GM21390 (cell line): ENCODE results near the gene UBE3A.

ENCODE experiments used
- ATAC-seq: cut with Tn5 transposase; IDR thresholded peaks from one replicate; pipeline ENCODE4 v1.9.1; 2021; ENCODE audit not compliant: unreplicated experiment

UBE3A gene

DNA sequence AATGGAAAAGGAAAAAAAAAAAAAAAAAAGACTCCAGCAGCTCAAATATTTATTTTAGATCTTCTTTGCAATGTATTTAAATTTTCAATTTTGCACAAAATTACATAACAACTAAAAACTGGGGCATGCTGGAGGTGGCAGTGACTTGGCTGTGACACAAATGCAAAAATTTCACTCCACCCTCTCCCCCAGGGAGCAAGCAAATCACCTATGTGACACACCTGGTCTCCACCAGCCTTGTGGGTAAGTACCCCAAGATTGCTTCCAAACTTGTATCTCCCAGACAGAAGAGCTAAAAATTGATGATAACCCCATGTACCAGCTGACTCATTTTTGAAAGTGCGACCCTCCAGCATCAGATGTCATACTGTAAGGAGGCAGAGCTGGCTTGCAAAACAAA lies 32.0 kb downstream of the UBE3A start:
- no peak for ATAC-seq

DNA sequence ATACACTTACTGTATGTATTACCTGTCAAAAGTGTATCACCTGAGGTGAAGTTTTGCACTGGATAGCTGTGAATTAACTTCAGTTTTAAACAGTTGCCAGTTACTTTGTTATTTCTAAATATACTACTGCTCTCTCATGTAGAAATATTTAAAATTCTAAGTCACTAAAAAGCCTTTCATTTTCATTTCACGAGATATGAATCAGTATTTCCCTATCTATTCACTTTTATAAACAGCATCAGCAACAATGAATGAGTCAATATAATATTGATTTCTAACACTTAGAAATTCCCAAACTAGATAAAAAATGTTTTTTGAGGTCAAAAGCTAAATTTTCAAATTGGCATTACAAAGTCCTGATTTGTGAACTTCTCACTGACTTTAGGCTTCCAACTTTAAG lies 32.6 kb downstream of the UBE3A start:
- no peak for ATAC-seq

DNA sequence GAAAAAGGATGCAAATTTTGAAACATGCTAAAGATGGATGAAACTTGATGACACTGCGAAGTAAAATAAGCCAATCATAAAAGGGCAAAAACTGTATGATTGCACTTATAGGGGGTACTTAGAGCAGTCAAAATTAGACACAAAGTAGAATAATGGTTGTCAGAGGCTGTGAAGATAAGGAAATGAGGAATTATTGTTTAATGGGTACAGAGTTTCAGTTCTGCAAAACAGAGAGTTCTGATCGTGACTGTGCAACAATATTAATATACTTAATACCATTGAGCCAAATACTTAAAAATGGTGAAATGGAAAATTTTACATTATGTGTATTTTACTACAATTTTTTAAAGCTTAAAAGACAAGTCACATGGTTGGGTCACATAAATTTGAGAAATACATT lies 35.1 kb downstream of the UBE3A start:
- no peak for ATAC-seq

DNA sequence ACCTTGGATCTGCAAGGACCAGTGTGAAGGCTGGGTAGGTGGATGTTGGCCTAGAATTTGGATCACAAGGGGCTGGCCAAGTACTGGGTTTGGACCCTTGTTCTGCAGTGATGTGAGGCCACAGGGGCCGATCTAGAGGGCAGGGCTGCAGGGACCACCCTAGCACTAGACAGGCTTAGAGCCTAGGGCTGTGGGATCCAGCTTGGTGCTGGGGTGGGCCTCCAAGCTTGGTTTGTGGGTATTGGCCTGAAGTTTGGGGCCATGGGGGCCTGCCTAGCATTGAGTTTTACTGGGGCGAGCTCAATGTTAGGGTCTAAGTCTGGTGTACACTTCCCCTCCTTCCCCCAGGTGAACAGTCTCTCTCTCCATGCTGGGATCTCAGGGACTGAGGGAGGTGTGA lies 36.5 kb downstream of the UBE3A start:
- no peak for ATAC-seq

DNA sequence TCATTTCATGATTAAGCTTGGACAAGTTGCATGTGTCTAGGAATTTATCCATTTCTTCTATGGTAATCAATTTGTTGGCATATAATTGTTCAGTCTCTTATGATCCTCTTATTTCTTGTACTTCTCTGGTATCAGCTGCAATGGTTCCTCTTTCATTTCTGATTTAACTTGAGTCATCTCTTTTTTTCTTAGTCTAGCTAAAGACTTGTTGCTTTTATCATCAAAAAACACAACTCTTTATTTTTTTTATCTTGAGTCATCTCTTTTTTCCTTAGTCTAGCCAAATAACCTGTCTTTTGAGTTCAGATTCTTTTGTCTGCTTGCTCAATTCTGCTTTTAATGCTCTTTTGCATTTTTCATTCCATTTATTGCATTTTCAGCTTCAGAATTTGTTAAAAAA lies 37.3 kb downstream of the UBE3A start:
- ATAC-seq: no peak

DNA sequence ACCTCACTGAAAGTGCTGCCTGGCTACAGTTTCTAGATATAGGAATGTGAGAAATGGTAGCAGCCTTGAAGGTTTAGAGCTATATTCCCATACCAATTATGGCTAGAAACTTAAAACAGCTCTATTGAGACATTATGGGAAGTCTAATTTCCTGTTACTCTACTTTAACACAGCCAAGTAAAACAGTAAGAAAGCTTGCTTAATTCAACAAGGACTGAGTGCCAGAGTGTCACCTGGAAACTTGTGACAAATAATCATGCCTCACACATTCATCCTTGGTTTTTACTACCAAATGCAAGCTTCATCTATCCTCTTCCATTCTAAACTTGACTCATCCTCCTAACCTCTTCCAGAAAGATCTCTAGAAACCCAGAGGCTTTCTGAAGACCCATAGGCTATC lies 41.7 kb downstream of the UBE3A start:
- no peak for ATAC-seq

DNA sequence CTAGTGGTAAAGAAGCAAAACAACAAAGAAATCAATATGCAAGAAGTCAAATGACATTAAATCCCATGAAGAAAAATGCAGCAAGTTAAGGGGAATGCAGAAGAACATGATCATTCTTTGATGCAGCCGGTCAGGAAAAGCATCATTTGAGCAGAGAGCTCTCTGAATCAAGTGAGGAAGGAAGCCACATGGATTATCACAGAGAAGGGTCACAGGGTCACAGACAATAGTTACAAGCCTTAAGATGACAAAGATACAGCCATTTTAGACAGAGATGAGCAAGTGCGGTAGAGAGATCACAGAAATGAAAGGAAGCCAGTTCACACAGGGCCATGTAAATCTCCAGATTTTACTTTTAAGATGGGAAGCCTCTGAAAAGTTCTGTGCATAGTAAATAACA lies 43.9 kb downstream of the UBE3A start:
- no peak for ATAC-seq

DNA sequence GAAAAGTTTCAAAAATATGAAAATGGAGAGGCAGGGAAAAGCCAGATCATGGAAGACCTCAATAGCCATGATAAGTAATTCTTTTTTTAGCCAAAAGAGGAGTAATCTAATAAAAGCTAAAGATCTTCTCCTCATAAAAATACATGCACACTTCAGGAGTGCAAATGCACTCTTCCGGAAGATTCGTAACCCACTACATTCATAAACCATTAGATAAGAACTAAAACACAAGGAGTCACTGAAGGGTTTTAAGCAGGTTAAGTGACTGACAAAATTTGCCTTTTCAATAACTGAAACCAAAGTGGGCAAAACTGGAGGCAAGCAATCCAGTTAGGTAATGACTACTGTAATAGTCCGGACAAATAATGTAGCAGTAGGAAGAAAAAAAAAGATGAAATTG lies 46.0 kb downstream of the UBE3A start:
- no peak for ATAC-seq

DNA sequence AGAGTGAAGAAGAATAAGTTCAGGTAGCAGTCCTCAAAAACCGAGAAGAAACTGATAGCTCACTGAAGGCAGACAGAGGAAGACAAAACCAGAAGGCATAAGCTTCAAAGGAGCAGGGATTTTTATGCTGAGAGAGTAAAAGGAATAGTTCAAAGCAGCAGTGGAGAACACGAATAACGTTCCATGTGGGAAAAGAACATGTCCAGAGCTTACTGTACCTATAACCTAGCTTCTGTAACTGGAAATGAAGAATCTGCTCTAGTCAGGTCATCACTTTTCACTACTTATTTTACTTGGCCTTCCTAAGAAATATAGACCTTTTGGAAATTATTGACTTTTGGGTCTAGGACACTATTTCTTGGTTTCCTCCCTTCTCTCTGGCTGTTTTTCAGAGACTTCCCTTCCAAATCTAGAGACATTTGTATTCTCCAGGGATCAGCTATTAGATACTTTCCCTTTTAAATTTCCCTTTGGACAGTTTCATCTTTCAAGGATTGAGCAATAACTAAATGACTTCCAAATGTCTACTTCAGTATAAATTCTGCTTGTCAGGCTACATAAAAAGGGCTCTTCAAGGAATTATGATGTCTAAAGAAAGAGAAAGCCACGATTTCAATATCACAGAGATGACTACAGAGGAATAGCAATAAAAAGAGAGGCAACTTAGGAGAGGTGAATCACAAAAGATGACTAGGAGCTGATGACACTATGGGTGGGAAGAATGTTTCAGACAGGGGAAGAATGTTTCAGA lies 46.7 kb downstream of the UBE3A start:
- ATAC-seq: no peak

DNA sequence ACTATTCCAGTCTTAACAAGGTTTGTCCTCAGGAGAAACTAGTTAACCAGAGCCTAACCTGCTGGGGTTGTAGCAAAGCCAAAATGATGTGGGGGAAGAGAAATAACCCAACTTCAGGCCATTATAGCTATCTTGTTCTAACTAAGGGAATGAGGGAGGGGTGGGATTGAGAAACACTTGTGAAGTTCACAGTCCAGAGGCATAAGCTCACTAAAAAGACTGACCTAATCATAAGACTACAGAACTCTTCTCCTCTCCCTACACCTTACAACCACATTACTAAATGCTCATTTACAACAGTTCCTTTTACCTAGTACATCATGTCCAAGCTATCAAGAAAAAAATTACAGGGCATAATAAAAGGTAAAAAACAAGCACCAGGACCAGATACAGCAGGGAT lies 52.8 kb downstream of the UBE3A start:
- no peak for ATAC-seq

DNA sequence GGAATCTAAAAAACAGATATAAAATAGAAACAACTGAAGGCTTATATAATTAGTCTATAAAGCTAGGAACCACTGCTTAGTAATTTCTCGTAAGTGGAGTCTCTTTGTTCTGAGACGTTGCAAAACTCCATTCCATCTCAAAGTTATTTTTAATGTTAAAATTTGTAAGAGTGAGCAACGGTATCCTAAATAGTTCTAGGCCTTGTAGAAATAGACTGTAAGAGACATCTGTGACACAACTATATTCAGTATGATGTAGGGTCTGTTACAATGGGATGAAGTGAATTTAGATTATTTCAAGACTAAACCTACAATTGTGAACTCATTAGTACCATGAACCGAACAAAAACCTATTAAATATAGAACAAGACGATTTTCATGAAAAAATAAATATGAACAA lies 57.2 kb downstream of the UBE3A start:
- ATAC-seq: no peak

DNA sequence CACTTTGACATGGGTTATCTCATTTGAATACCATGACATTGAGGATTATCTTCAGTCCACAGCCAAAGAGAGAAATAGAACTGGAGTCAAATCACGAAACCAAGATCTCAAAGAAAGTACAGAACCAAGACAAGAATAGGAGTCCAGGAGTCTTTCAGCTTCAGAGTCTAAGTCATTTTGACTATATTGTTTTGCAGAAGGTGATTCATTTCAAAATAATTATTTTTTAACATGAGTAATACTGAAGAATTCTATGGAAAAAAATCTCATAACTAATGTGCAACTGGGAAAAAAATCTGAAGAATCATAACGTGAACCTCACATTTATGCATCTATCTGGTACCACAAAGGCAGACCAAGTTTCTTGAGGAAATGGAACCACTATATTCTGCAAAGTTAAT lies 60.3 kb downstream of the UBE3A start:
- ATAC-seq: no peak

DNA sequence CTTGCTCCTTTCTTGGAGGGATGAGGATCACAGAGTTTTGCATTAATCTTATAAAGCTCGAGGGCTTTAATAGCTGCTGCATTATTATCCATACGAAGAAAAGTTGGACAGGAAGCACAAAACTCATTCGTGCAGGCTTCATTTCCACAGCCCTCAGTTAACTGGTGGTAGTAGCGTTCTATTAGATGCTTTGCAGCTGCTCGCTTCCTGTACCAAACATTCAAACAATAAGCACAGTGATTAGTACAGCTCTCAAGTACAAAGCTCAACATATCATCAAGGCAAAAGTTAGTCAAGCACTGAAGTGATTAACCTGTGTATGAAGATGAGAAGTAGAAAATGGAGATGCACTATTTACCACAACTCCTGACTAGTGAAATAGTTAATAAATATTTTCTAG lies 63.3 kb downstream of the UBE3A start:
- no peak for ATAC-seq

DNA sequence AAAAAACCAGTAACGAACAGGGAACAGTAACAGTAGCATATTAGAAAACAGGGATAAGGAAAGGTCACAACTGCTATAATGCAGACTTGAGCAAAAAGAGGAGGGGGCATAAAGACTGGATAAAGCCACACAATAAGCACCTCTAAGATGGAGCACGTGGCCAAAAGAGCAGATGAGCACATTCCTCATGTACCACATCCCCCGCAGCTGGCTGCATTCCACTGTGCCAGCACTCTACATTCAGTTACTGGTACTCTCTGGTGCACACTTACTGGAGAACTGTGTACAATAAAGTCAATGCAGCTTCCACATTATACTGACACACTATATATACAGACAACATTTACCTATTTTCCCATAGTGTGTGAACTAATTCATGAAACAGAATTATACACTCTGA lies 64.7 kb downstream of the UBE3A start:
- ATAC-seq: no peak

DNA sequence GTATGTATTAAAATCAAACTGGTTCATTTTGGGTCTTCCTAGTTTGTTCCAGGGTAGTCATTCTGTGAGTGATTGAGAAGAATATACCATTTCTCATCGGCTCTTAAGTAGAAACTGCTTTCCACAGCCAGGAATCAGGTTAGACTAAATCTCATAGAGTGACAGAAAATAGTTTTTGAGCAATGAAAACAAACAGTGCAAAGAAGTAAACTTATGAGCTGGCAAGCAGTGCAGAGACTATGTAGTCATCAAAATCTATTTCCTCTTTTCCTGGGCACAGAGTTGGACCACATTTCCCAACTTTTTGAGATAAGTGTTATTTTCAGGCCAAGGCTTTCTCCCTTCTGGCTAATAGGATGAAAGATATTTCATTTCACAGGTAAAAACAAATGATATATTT lies 66.5 kb downstream of the UBE3A start:
- no peak for ATAC-seq

DNA sequence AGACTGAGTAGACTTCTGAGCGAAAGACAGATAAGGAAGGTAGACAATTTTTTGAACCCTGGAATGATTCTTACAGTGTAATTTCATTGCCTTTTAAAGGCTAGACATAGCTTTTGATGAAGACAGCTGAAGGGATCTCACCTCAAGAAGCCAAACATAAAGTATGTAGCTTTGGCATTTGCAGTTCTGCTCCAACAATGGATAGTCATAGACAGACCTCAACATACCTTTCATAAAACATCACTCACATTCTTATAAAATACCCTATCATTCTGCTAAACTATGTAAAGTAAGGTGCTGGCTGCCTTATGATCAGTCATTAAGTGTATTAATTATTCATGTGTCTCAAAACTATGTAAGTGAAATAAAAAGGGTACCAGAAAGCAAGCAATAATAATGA lies 70.0 kb downstream of the UBE3A start:
- ATAC-seq: no peak

DNA sequence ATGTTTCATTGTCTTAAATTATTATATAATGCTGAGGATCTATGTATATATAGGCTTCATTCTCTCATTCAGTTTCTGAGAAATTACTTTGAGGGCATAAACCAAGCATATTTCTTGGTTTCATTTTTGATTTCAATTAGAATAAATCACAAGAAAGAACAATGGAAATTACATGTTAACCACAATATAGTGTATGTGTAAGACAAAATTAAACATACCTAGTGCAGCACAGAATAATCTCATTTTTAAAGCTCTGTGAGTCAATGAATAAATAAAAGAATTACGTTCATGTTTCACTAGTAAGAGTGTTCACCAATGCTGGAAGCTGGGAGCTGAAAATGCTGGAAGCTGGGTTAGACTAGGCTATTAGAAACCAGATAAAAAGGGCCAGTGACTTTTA lies 72.8 kb downstream of the UBE3A start:
- ATAC-seq: no peak

DNA sequence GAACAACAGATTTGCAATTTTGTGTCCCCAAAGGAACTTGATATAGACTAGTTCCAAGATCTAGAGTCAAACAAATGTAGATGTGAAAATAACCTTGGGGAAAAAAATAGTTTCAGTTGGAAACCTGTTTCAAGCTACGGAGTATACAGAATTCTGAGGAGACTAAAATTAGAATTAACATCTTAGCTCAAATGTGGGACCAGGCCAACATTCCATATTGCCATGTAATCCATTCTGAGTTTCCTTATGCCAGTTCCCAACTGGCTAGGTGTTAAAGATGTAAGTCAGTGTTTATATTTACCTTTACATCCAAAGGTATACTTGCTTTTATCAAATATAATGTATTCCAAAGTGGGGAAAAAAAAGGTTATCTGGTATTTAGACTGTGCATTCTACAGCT lies 76.3 kb downstream of the UBE3A start:
- no peak for ATAC-seq

DNA sequence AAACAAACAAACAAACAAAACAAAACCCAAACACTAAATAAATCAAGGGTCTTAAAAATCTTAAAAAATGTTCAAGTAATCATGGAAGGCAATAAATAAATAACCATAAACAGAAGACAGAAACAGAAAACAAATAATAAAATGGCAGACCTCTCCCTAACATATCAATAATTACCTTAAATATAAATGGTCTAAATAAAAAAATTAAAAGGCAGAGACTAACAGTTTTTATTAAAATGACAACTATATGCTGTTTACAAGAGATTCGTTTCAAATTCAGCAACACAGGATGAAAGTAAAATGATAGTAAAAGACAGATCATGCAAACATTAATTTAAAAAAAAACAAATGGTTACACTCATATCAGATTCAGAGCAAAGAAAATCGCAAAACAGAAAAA lies 91.1 kb downstream of the UBE3A start:
- ATAC-seq: no peak

DNA sequence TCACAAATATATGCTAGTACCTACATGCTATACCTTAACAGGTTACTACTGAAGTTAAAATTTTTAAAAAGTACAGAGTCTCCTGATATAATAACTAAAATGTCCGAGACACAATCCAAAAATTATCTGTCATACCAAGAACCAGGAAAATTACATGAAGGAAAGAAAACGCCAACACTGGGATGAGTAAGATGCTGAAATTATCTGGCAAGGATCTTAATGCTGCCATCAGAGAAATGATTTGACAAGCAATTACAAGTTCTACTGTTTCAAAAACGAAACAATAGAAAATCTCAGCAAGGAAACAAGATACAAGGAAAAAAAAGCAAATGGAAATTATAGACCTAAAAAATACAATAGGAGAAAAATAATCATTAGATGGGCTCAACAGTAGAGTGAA lies 92.5 kb downstream of the UBE3A start:
- ATAC-seq: no peak

DNA sequence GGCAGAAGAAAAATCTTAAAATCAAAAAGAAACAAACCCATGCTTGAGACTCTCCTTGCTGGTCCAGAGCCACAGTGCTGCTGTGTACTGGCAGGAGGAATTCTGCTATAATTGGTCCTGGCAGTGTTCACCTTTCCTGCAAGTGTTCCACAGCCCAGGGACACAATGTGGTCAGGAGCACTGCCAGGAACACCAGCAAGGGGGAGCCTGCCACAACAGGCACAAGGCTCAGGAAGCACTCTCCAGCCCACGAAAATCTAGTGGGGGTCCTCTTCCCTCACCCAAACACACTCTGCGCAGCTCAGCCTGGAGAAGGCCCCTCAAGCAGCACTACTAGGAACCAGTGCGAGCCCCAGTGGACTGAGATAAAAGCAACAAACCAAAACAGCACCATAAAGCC lies 92.9 kb downstream of the UBE3A start:
- ATAC-seq: no peak

DNA sequence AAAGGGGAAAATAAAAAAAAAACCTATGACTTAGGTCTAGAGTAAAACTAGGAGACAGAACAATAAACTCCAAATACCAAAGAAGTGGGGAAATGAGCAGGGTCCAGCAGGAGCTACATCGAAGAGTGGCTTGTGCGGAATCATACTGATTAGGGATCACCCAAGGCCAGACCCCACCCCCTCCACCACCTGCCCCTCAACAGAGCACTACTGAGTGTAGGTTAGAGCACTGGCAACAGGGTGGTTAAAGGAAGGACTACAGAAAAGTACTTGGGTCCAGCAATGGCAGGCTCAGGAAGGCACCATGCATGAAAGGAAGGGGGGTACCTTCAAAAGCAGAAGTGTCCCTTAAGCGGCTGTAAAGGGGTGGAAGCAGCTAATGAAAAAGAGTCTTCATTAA lies 96.2 kb downstream of the UBE3A start:
- no peak for ATAC-seq

DNA sequence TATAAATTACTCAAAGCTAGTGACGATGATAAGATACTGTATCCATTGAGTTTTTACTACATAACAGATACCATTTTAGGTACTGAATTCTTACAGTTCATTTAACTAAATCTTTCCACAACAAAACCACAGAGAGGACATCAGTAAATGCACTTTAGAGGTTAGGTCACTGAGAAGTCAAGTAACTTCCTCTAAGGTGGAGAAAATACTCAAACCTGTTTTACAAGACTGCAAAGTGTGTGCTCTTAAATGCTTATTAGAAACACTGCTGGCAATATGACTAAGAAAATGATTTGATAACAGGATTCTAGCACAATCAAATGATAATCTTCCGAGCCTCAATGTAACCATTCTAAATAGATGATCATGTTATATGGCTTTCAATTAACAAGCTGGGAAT lies 99.4 kb downstream of the UBE3A start:
- ATAC-seq: no peak

DNA sequence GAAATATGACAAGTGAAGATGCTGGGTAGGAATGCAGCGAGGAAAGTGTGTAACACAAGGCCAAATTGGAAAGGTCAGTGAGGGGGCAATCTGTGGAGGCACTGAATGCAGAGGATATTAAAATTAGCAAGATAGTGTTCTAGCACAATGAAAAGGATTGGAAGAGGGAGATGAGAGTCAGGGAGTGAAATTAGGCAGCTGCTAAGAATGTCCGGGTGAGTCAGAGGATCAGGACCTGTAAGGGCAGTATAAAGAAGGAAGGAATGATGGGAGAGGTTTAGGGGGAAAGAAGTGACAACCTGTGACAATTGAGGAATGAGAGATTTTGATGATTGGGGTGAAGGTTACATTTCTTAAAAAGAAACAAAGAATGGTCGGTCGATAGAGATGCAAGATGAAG lies 103.5 kb downstream of the UBE3A start:
- no peak for ATAC-seq
